Subcutaneous adipose tissue (tissue), 4 donors: ENCODE measurements around the gene IRGQ. TPM values are rescaled to one million over a fixed set of nuclear protein-coding genes. Genes with fewer than 3 reads are reported as not detected.

ENCODE experiments used
- total RNA-seq, 4 donors: library from RNA; depleted of rRNA; stranded (reverse); fragments of >200 nt; gene quantifications; one replicate each; pipeline ENCODE4 v1.1.0, GENCODE V29; 2016
- TF ChIP-seq, protein P1 (sequence below): fragments of 450-650 bp; IDR thresholded peaks from one replicate; pipeline ENCODE4 v1.5.1; 2016; ENCODE audit warnings: low read depth, mild to moderate bottlenecking, control low read depth, antibody characterized with exemption, moderate library complexity

IRGQ gene
- total RNA-seq, 4 donors from 2014 or later = 8.5 to 16.0 (median 11.5) TPM

GRCh38 chr19:43586346-43586745 lies 9.6 kb downstream of the IRGQ start:
- TF ChIP-seq, protein P1, sequence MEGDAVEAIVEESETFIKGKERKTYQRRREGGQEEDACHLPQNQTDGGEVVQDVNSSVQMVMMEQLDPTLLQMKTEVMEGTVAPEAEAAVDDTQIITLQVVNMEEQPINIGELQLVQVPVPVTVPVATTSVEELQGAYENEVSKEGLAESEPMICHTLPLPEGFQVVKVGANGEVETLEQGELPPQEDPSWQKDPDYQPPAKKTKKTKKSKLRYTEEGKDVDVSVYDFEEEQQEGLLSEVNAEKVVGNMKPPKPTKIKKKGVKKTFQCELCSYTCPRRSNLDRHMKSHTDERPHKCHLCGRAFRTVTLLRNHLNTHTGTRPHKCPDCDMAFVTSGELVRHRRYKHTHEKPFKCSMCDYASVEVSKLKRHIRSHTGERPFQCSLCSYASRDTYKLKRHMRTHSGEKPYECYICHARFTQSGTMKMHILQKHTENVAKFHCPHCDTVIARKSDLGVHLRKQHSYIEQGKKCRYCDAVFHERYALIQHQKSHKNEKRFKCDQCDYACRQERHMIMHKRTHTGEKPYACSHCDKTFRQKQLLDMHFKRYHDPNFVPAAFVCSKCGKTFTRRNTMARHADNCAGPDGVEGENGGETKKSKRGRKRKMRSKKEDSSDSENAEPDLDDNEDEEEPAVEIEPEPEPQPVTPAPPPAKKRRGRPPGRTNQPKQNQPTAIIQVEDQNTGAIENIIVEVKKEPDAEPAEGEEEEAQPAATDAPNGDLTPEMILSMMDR = no peak

GRCh38 chr19:43584484-43584883 lies 11.4 kb downstream of the IRGQ start:
- TF ChIP-seq, protein P1 = no peak

DNA sequence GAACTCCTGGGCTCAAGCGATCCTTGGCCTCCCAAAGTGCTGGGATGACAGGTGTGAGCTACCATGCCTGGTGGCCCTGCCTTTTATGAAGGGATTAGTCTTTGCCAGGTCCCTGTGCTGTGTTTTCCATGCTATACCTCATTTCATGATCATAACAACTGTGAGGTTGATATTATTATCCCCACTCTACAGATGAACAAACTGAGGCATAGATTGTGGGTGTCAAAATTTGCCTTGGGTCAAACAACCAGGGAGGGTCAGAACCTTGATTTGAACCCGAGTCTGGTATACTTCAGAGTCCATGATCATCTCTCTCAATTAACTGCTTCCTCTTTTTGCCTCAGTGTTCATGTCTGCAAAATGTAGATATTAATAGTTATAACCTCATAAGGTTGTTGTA lies 13.4 kb downstream of the IRGQ start:
- TF ChIP-seq, protein P1 = no peak

DNA sequence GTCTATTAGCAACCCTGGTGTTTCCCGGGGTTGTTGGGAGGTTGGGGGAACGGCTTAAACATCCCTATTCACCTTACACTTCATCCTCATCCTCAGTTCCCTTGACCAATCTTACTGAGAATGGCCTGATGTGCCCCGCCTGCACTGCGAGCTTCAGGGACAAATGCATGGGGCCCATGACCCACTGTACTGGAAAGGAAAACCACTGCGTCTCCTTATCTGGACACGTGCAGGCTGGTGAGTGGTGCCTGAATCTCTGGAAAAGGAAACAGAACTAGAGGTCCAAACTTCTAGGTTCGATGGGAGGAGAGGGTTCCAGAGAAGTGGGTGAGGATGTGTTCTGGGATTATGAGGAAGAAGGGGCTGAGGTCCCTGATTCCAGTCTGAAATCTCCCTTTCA lies 14.5 kb downstream of the IRGQ start:
- TF ChIP-seq, protein P1 = no peak

GRCh38 chr19:43578787-43579186 lies 17.1 kb downstream of the IRGQ start:
- TF ChIP-seq, protein P1 = no peak

GRCh38 chr19:43575955-43576878 lies 19.7 kb downstream of the IRGQ start:
- TF ChIP-seq, protein P1 = no peak

DNA sequence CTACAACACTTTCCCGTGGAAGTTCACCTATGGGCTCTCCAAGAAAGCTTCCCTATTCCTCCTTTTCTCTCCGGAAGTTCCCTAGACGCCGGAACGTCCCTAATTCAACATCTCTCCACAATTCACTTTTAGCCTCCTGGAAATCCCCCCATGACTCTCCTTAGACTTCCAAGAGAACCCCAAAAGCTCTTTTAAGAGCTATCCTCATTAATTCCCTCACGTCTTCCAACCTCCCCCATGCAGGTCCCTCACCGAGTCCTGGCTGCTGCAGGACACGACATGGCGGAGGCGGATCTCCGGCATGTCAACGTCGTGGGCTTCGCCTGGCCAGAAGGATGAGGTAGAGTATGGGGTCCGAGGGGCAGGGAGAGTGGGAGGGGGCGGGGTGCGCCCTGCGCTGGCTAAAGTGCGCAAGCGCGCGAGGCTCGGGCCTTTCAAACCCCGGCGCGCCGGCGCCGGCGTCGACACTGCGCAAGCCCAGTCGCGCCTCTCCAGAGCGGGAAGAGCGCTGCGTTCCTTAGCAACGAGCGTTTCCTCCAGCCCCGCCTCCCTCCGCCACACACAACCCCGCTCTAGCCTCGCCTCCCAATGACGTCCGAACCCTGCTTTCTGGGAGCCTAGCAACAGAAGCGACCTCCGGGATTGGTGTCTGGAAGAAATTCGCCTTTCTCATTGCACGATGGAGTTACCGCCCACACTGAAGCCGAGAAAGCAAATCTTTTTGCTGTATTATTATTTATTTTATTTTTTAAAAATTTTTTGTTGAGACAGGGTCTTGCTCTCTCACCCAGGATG lies 20.6 kb downstream of the IRGQ start, which contains the start of the genes PINLYP and XRCC1:
Gene PINLYP, plus strand, starts transcription at position 646 of the 795 bp plus-strand sequence. CDS start 1,391 bp downstream, outside the sequence.
Gene XRCC1, minus strand, starts transcription at position 372 of the 795 bp plus-strand sequence. Its CDS starts 69 bp downstream, at position 303.
- TF ChIP-seq, protein P1 = no peak
